HepG2 (cell line): ENCODE measurements around the gene MTTP. TPM values are rescaled to one million over a fixed set of nuclear protein-coding genes. Genes with fewer than 3 reads are reported as not detected.

Source experiments
- ATAC-seq: fragments of 200-7000 bp; cut with Tn5 transposase; 3 replicates; pipeline ENCODE4 v1.9.1; 2020; ENCODE audit warnings: mild to moderate bottlenecking, moderate library complexity
- BruUV-seq: library from RNA; stranded (reverse); fragments of 400-500 nt; replicated peaks from 2 replicates; lab custom pipeline; 2021; lab: Mats Ljungman, UMichigan
- CTCF ChIA-PET: fragments of 300-600 bp; formaldehyde crosslinking; extraction: SDS; loops from one replicate; lab custom pipeline; 2021; ENCODE audit warnings: low total read pairs, inconsistent platforms, low intra/inter-chr PET ratio; lab: Yijun Ruan, JAX
- POLR2A ChIA-PET: fragments of 350-600 bp; sonication (Branson Sonifier 250); formaldehyde crosslinking; loops from one replicate; lab custom pipeline; 2020; ENCODE audit warnings: antibody characterized with exemption, inconsistent platforms; lab: Yijun Ruan, JAX
- DNase-seq: peaks from one replicate; pipeline ENCODE4 v3.0.0-alpha.2; 2015; ENCODE audit warnings: low spot score
- FAIRE-seq: peaks from 3 replicates; lab custom pipeline; 2011; peaks lifted over from hg19 to GRCh38; lab: Jason Lieb, UNC
- H2AFZ ChIP-seq: one replicate; pipeline ENCODE4 v1.6.1; 2011; ENCODE audit warnings: low read length, inconsistent platforms
- H3K27ac ChIP-seq: fragments of 300-600 bp; 3 replicates; pipeline ENCODE4 v1.8.0; 2011; ENCODE audit warnings: mixed run types, mild to moderate bottlenecking, mixed read lengths, low read length, inconsistent platforms; ENCODE audit not compliant: insufficient read depth; ENCODE audit errors: extremely low read length
- H3K27me3 ChIP-seq, 2 experiments: fragments of 200-600 bp in 1 of 2; 2 replicates in 1 of 2; 3 replicates in 1 of 2; pipeline versions ENCODE4 v1.6.0 to v1.8.0; 2011; ENCODE audit warnings: low read length in 2 of 2, mild to moderate bottlenecking in 2 of 2, moderate library complexity in 2 of 2, inconsistent platforms in 1 of 2; ENCODE audit not compliant: insufficient read depth in 2 of 2, control insufficient read depth in 1 of 2
- H3K36me3 ChIP-seq, 2 experiments: fragments of 200-600 bp in 1 of 2; replicated peaks in 1 of 2; 2 replicates in 1 of 2; 3 replicates in 1 of 2; pipeline versions ENCODE4 v1.5.1 to v1.8.0; 2011; ENCODE audit warnings: low read length in 2 of 2, inconsistent platforms in 1 of 2; ENCODE audit not compliant: insufficient read depth in 2 of 2, control insufficient read depth in 1 of 2
- H3K4me1 ChIP-seq: 2 replicates; pipeline ENCODE4 v1.5.1; 2012; ENCODE audit warnings: low read length, inconsistent platforms; ENCODE audit not compliant: insufficient read depth
- H3K4me2 ChIP-seq: 2 replicates; pipeline ENCODE4 v1.6.0; 2011; ENCODE audit warnings: low read depth, low read length, inconsistent platforms
- H3K4me3 ChIP-seq, 3 experiments: fragments of 200-600 bp in 1 of 3; sonication (generic), shearing (Covaris generic) in 1 of 3; replicated peaks in 1 of 3; 2 replicates each; pipeline ENCODE4 v1.5.1; 2011 to 2016; ENCODE audit warnings: low read length in 3 of 3, inconsistent platforms in 2 of 3, low read depth in 2 of 3, mild to moderate bottlenecking in 2 of 3, control low read depth in 1 of 3, mixed read lengths in 1 of 3; ENCODE audit not compliant: insufficient read depth in 1 of 3
- H3K79me2 ChIP-seq: one replicate; pipeline ENCODE4 v1.6.1; 2011; ENCODE audit warnings: low read length, inconsistent platforms; ENCODE audit not compliant: insufficient read depth
- H3K9ac ChIP-seq: 2 replicates; pipeline ENCODE4 v1.6.0; 2011; ENCODE audit warnings: mild to moderate bottlenecking, low read depth, low read length, inconsistent platforms; ENCODE audit not compliant: insufficient read depth
- H3K9me3 ChIP-seq: 2 replicates; pipeline ENCODE4 v1.5.1; 2012; ENCODE audit warnings: mild to moderate bottlenecking, low read length
- H4K20me1 ChIP-seq: 2 replicates; pipeline ENCODE4 v1.6.0; 2011; ENCODE audit warnings: inconsistent platforms, mild to moderate bottlenecking, low read length, moderate library complexity; ENCODE audit not compliant: insufficient read depth
- AFF4 ChIP-seq: sonication (generic); formaldehyde crosslinking; IDR thresholded peaks from 2 replicates; pipeline ENCODE4 v1.4.0; 2020; ENCODE audit warnings: missing genetic modification reagents
- ARID3A ChIP-seq: IDR thresholded peaks from 2 replicates; pipeline ENCODE4 v1.6.1; 2012; ENCODE audit warnings: low read depth, low read length, improper control_type of control experiment
- ATAD3A ChIP-seq: sonication (generic); formaldehyde crosslinking; IDR thresholded peaks from 2 replicates; pipeline ENCODE4 v1.4.0; 2020; ENCODE audit warnings: missing genetic modification reagents
- CTCF ChIP-seq: sonication (generic); formaldehyde crosslinking; IDR thresholded peaks from 2 replicates; pipeline ENCODE4 v1.5.0; 2020; ENCODE audit warnings: mild to moderate bottlenecking, missing genetic modification reagents, moderate library complexity
- ERF ChIP-seq: IDR thresholded peaks from 2 replicates; pipeline ENCODE4 v1.6.1; 2018; ENCODE audit warnings: missing biosample characterization, missing genetic modification reagents
- FOXA3 ChIP-seq: IDR thresholded peaks from 2 replicates; pipeline ENCODE4 v1.6.1; 2016; ENCODE audit warnings: missing genetic modification reagents, missing compliant biosample characterization
- MEF2D ChIP-seq: sonication (generic); formaldehyde crosslinking; IDR thresholded peaks from 2 replicates; pipeline ENCODE4 v1.5.1; 2020; ENCODE audit warnings: mild to moderate bottlenecking, missing genetic modification reagents
- NBN ChIP-seq: fragments of 450-650 bp; conservative IDR thresholded peaks from 2 replicates; pipeline ENCODE4 v1.6.1; 2017
- NFE2 ChIP-seq: sonication (generic); formaldehyde crosslinking; IDR thresholded peaks from 2 replicates; pipeline ENCODE4 v1.4.0; 2020; ENCODE audit warnings: missing genetic modification reagents
- NFYB ChIP-seq: sonication (generic); formaldehyde crosslinking; IDR thresholded peaks from 2 replicates; pipeline ENCODE4 v1.4.0; 2020; ENCODE audit warnings: missing genetic modification reagents
- RARA ChIP-seq: IDR thresholded peaks from 2 replicates; pipeline ENCODE4 v1.6.1; 2016; ENCODE audit warnings: missing genetic modification reagents, missing compliant biosample characterization
- SAFB2 ChIP-seq: sonication (generic); formaldehyde crosslinking; IDR thresholded peaks from 2 replicates; pipeline ENCODE4 v1.5.1; 2020; ENCODE audit warnings: missing genetic modification reagents, low read depth, mild to moderate bottlenecking, borderline replicate concordance
- ZBTB38 ChIP-seq: sonication (generic); formaldehyde crosslinking; IDR thresholded peaks from 2 replicates; pipeline ENCODE4 v1.5.1; 2020; ENCODE audit warnings: mild to moderate bottlenecking, missing genetic modification reagents
- ZFP36 ChIP-seq: fragments of 150-350 bp; IDR thresholded peaks from 2 replicates; pipeline ENCODE4 v1.6.1; 2018; ENCODE audit warnings: borderline replicate concordance, low read length, low read depth; ENCODE audit not compliant: partially characterized antibody
- ZNF24 ChIP-seq: fragments of 450-650 bp; IDR thresholded peaks from 2 replicates; pipeline ENCODE4 v1.6.1; 2017; ENCODE audit warnings: antibody characterized with exemption, mild to moderate bottlenecking
- ZNF292 ChIP-seq: sonication (generic); formaldehyde crosslinking; IDR thresholded peaks from 2 replicates; pipeline ENCODE4 v1.8.1; 2022; ENCODE audit warnings: mild to moderate bottlenecking, low read depth, missing genetic modification reagents, borderline replicate concordance
- in situ Hi-C: cut with HindIII; loops from 2 replicates; pipeline ENCODE4 v1.10.0; 2017; ENCODE audit warnings: low pct_unique_long_range_greater_than_20kb; ENCODE audit not compliant: extremely low pct_ligation_motif_present
- intact Hi-C: fragments of 100-400 bp; cut with micrococcal nuclease; formaldehyde crosslinking; loops from one replicate; pipeline ENCODE4 v1.10.0; 2022; ENCODE audit not compliant: unreplicated experiment
- polyA plus RNA-seq, 8 experiments: library from polyadenylated mRNA; depleted of rRNA in 3 of 8; stranded (reverse) in 7 of 8; unstranded in 1 of 8; fragments of >200 nt; fragmentation: Illumina TruSeq in 4 of 8; extraction: Trizol in 4 of 8; gene quantifications; 2 replicates each; pipeline versions ENCODE4 v1.2.1 to v1.2.3, GENCODE V29; 2011 to 2016; ENCODE audit warnings: low read depth in 4 of 8, missing spikeins in 1 of 8, mixed read lengths in 1 of 8; ENCODE audit not compliant: insufficient read depth in 1 of 8
- total RNA-seq, 5 experiments: library from RNA; depleted of rRNA; stranded (reverse); fragments of >200 nt; fragmentation: Illumina TruSeq; extraction: Trizol; gene quantifications; 2 replicates each; pipeline ENCODE4 v1.2.3, GENCODE V29; 2016; ENCODE audit warnings: low read depth in 1 of 5

The MTTP gene
- total and polyA plus RNA-seq, 2 of the 13 experiments (the other 11 are each of a cell fraction or from before 2014, with no cell fraction given), result 84.7 to 102 TPM

- TF ChIP-seq ATAD3A (CRISPR knock-in tag) (no peak), ERF (CRISPR knock-in tag) (no peak), ZFP36 (no peak), NFE2 (CRISPR knock-in tag) (no peak), ARID3A (no peak), NBN (no peak), ZNF292 (CRISPR knock-in tag) (no peak), AFF4 (CRISPR knock-in tag) (no peak), FOXA3 (CRISPR knock-in tag) (no peak), NFYB (CRISPR knock-in tag) (no peak), ZBTB38 (CRISPR knock-in tag) (no peak), CTCF (CRISPR knock-in tag) (no peak), RARA (CRISPR knock-in tag) (no peak), ZNF24 (no peak), MEF2D (CRISPR knock-in tag) (no peak), SAFB2 (CRISPR knock-in tag) (no peak)
- BruUV-seq, result no TSS peak
These were observed 34.2 kb upstream of the MTTP start for GRCh38 chr4:99540277-99540939.

More at GRCh38 chr4:99540277-99540939, 34.2 kb upstream of the MTTP start:
- ChIA-PET CTCF (no interaction called here), POLR2A (no interaction called here)
- Histone ChIP-seq H3K4me2 (no peak overlapping the region), H3K79me2 (no peaks in the 10 kb centered on the region), H3K9me3 (no peaks in the 10 kb centered on the region), H3K36me3 (no peaks in the 10 kb centered on the region), H3K27me3 (no peaks in the 10 kb centered on the region), H3K9ac (no peak overlapping the region), H4K20me1 (no peaks in the 10 kb centered on the region), H3K27ac (no peak overlapping the region), H3K4me3 (no peak overlapping the region), H2AFZ (no peak overlapping the region), H3K4me1 (peaks cover 26% of the 10 kb centered on the region)
- ATAC-seq (no peak), DNase-seq (no peak), FAIRE-seq (no peak)
- intact Hi-C loops, result no loop called here
- in situ Hi-C loops, result no loop called here
